IPS-NIHi7 (cell line): Measurements from ENCODE around the gene TSKU.
A peak's percentile ranks its signal among the peaks of the same experiment; 100 is the strongest.
"Not testable (repeated sequence)": the region's sequence is repeated elsewhere in the genome, so short reads cannot be mapped to it uniquely, and the experiment has no call there.

Source experiments
- DNase-seq: peaks from one replicate; pipeline ENCODE4 v3.0.0; 2012; ENCODE audit warnings: mixed read lengths; ENCODE audit errors: extremely low spot score

The TSKU gene

DNA sequence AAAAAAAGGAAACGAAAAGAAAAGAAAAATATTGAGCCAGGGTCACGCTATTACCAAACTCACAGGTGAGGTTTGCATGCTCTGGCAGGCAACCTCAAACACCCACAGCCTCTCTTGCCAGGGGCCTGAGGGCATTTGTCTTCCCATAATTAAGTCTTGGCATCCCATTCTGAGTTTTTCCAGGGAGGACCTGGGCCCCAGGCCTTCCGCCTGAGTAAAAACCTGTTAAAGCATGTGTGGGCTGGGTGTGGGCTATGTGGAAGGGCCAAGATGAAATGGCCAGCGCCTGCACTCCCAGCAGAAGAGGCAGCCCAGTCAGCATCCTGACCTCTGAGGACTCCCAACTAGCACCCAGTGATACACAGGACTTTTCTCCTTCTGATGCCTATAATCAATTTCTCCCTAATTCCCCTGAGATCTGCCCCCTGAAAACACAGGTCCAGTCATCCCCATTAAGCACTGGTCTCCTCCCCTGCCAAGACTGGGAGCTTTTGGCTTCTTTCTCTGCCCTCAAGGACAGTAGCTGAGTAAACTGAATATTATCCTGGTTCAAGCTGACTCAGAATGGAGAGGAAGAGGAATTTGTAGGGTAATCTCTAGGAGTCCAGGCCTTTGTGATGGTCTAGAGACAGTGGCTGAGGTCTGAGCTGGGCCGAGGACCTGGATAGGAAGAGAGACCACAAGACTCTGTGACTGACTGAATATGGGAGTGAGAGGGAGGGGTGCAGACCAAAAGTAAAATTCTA lies 42.0 kb downstream of the TSKU start:
- DNase-seq: no peak

DNA sequence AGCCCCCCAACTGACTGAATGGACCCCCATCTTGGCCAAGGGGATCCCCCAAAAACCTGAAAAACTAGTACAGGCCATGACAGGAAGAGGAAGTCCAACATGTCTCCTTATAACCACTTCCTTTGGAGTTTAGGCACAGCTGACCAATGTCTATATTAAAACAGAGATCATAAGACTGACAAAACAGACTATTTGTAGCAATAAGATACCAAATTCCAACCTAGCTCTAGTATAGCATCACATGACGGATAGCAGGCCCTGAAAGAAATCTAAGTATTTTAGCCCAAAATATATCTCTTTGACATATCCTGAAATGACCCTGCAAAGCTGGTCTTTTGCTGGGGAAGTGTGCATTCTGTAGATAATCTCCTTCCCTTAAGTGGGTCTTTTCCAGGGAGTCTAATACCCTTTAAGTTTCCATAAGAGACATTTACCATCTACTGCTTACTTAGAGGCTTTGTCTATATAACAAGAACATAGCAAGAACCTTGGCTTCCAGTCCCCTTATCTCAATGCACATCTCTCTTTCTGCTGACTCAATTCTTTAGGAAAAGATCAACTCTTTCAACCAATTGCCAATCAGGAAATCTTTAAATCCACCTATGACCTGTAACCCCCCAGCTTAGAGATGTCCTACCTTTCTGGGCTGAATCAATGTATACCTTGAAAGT lies 42.7 kb downstream of the TSKU start:
- DNase-seq: no peak

DNA sequence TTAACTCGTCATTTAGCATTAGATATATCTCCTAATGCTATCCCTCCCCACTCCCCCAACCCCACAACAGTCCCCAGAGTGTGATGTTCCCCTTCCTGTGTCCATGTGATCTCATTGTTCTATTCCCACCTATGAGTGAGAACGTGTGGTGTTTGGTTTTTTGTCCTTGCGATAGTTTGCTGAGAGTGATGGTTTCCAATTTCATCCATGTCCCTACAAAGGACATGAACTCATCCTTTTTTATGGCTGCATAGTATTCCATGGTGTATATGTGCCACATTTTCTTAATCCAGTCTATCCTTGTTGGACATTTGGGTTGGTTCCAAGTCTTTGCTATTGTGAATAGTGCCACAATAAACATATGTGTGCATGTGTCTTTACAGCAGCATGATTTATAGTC lies 43.4 kb downstream of the TSKU start:
- not testable (repeated sequence) for DNase-seq

DNA sequence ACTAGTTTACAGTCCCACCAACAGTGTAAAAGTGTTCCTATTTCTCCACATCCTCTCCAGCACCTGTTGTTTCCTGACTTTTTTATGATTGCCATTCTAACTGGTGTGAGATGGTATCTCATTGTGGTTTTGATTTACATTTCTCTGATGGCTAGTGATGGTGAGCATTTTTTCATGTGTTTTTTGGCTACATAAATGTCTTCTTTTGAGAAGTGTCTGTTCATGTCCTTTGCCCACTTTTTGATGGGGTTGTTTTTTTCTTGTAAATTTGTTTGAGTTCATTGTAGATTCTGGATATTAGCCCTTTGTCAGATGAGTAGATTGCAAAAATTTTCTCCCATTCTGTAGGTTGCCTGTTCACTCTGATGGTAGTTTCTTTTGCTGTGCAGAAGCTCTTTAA lies 43.8 kb downstream of the TSKU start:
- DNase-seq: not testable (repeated sequence)

DNA sequence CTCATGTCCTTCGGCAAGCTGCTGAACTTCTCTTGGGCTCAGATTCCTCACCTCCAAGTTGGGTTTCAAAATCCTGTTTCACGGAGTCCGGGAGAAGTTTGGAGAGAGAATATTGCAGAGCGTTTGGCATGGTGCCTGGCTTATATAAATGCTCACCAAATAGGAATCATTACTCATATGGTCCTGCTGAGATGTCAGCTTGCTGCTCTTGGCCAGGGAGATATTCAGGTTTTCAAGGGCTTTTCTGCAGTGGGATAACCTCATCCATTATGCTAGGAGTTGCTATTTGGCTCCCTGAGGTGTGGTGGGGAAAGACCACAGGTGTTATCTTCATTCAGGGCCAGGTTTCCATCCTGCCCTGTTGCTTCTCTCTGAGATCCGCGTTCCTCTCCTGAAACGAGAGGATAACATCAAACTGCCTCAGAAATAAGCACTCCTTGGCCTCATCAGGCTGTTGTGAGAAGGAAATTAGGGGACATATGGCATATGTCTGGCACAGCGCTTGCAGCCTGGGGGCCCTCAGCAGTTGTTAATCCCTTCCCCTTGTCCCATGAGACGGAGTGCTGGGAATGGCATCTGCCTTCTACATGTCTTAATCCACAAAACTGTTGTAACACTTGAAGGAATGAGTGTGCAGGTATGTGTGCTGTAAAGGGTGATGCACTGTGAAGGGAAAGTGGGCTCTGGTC lies 47.6 kb downstream of the TSKU start:
- DNase-seq: no peak

DNA sequence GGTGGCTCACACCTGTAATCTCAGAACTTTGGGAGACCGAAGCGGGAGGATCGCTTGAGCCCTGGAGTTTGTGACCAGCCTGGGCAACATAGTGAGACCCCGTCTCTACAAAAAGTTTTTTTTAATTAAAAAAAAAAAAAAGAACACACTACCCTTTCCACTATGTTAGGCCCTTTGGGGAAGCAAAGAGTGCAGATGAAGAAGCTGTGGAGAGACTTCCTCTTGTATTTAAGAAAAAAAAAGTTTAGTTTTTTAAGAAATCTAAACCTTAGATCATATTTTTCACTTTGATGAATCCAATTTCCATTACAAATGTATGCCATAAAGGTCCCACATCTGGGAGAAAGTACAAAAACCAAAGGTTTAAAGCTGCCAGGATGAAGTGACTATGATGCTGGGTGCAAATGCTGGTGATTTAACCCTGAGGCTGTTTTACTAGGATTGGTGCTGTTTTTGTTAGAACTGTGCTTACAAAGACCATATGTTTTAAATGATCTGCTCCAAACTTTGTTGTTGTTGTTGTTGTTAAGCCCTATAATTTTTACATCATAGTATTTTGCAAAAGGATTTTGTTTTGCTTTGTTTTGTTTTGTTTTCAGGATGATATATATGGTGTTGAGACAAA lies 48.6 kb downstream of the TSKU start:
- no peak for DNase-seq

DNA sequence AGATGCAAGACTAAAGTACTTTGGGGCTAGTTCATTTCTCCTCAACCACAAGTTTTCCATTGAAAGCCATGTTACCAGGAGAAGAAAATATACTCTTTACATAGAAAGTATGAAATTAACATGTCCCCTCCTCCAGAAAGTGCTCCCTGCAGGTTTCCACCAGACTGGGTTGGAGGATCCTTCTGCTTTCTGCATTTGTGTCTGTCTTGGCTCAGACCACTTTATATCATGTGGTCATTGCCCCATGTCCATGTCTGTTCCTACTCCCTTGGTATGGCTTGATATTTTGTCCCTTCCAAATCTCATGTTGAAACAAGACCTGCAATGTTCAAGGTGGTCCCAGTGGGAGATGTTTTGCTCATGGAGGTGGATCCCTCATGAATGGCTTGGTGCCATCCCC lies 49.2 kb downstream of the TSKU start:
- no peak for DNase-seq

DNA sequence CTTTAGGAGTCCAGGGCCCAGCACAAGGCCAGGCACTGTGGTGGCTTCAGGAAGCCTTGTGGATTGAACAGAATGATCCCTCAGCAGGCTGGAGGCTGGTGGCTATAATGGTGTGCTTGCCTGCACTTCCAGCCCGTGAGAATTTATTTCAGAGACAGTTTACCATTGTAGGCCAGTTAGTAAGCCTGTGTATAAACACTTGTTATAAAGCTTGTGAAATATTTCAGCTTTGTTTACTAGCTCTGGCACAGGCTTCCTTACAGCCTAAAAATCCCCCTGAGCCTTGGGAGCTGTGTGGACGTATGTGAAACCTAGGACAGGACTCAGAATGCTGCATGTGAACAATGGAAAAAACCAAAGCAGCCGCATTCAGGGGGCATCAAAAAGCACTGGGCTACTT lies 51.0 kb downstream of the TSKU start:
- no peak for DNase-seq

DNA sequence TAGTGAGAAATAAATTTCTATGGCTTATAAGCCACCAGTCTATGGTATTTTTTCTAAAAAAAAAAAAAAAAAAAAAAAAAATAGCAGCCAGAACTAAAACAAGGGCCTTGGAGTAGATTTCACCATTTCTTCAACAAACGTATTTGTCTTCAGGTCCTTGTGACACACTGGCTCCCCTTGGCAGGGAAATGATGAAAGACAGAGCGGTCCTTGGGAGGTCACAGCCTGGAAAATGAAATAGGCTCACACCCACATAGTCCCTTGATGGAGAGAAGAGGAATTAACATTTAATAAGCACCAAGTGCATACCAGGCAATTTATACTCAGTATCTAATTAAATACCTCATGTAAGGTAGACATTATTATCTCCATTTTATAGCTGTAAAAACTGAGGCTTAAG lies 51.9 kb downstream of the TSKU start:
- no peak for DNase-seq

DNA sequence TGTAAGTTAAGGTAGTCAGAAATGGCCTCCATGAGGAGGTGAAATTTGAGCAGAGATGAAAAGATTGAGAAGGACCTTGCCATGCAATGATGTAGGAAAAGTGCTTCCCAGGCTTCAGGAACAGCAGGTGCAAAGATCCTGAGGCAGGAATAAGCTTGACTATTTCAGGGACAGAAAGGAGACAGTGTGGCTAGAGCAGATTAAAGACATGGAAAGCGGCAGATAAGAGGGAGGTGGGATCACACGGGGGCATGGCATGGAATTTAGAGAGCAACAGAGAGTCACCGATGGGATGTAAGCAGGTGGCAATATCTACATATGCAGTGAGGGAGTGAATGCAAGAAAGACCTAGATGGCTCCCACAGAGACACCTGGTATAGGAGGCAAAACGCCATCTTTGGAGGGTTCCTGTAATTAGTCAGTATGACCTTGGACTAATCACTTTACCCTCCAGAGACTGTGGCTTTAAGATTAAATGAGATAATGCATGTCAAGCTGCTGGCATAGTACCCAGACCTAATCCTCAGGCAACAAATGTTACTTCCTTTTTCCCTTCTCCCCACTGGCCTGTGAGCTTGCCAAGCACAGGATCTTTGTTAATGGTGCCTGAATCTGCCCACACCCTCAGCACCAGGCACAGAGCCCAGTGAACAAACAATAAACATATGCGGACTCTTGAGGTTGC lies 52.9 kb downstream of the TSKU start:
- no peak for DNase-seq

DNA sequence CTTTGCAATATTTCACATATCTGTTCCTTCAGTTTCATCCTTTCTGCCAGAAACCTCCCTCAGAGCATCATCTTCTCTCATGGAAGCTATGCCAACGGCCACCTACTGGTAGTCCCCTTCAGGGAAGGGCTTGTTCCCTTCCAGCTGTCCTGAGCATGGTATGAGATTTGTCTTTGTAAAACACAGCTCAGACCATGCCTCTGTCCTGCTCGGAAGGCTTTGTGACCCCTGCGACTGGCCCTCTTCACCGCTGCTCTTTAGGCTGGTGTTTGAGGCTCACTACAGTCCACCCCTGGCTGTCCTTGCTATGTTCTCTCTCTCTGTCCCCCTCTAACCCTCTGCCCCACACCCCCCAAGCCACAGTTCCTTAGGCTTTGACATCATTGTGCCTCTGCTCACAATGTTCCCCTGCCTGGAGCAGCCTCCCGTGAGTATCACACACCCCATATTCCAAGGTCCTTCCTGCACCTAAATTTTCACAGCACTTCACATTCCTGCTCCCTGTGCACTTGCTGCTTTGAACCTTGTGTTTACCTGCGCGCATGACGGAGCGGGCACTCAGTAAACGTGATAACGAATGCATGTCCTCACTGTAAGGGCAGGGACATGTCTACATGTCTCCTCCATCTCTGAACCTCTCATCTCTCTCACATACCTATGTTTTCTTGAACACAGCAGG lies 53.6 kb downstream of the TSKU start:
- no peak for DNase-seq

DNA sequence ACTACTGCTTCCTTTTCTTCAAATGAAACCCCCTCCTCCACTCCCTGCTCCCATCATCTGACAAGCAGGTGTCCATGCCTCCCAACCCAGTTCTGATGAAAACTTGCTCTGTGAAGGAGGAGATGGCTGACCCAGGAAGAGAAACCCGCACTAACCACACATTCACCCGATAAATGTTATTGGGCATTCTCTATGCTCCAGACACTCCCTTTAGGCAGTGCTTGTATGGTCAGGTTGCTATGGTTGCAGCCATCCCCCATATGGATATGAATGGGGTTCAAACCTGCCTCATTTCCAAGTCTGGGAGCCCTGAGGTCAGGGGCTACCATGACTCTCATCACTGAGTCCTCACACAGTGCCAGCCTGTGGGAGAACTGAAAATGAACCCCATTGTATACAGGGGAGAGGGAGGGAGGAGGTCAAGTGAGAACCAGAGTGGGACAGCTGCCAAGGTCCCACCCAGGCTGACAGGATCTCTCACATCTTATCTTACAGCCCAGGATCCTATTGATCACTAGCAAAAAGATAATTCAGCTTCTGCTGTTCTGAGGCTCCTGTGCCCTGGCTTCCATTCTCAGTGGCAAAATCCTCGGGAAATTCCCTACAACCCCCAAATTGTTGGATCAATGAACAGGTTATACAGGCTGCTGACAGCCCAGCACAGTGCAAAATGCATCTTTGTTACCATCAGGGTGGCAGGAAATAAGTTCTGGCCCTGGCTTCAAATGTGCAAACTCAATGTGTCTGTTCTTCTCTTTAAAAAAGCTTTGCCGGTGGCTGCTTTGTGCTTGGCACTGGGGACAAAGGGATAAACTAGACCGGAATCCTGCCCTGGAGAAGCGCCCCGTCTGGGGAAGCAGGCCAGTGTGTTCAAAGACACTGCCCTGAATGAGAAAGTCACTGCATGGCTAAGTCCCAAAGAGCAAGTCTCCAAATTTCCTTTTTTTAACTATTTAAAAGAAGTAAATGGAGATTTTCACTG lies 54.8 kb downstream of the TSKU start:
- DNase-seq: no peak

DNA sequence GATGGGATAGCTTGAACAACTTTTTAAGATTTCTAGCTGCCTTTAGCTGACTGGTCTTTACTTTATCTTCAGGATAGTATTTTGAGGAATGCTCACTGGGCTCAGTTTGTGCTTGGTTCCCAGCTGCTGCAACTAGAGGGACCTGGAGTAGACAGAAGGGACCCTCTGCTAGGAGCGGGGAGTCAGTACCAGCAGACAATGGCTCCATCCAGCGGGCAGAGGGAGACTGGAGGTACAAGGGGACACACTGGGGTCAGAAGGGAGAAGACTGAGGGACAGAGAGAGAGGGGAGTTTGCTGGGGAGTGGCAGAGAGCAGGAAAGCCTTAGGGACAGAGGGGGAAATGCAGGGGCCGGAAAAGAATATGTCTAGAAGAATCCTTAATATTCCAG lies 55.5 kb downstream of the TSKU start:
- DNase-seq: peak; percentile 88

DNA sequence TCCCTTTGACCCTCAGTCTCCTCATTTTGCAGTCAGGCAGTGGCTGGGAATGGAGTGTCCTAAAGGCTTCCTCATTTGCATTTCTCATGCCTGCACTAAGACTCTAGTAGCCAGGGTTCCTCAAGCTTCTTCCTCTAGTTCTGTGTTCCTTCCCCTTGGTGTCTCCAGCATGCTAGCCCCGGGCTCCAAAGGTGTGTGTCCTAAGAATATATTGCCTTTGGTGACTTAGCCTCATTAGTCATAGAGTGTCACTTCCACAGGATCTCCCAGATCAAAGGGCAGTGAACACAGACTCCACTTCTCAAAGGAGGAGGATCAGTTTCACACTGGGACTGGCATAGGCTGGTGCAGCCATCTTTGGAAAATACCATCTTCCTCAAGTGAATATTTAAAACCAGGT lies 56.2 kb downstream of the TSKU start:
- no peak for DNase-seq

DNA sequence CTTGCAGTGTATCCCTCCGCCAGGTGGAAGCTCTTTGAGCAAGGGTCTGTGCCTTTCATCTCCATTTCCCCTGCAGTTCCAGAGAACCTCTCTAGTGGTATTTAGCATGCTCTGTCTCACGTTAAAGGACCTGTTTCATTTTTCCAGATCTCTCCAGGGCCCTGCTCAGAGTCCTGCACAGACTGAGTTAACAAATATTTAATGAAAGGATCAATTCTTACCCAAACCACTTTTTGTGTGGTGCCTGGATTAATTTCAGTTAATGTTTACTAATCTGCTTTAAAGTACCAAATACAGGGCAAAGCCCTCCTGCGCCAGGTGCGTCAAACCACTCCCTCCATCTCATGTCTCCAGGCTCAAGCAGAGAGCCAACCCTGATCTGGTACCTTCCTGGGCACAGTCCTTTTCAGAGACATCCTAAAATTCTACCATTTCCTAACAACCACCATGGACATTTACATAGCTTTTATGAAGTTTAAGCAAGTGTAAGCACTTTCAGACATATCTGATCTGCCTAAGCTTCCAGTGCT lies 58.8 kb downstream of the TSKU start:
- no peak for DNase-seq

DNA sequence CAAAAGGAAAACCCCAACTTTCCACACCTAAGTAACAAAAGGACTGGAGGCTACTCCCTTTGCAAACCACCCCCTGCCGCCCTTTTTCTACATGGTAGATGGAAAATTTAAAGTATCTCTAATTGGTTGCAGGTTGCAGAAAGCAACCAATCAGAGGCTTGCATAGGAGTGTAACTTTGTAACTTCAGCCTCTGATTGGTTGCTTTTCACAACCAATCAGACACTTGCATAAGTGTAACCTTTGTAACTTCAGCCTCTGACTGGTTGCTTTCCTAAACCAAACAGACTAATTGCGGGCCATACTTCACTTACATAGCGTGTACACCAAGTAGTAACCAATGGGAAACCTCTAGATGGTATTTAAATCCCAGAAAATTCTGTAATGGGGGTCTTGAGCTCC lies 60.8 kb downstream of the TSKU start:
- no peak for DNase-seq

DNA sequence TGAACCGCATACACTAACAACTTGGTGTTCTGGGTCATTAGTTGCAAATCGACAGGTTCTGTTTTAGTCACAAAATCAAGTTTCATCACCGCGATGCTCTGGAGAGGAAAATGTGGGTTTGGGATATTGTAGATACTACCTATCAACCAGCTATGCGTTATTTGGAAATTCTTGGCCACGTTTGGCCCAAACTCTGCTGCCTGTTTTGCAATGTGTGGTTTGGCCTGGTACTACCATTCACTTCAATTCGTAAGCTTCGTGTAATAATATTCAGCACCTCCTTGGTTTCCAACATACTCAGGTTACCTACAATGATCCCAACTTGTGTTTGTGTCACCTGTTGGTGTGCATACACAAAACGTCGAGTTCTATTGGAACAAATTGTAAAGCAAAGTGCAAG lies 61.4 kb downstream of the TSKU start:
- DNase-seq: no peak

DNA sequence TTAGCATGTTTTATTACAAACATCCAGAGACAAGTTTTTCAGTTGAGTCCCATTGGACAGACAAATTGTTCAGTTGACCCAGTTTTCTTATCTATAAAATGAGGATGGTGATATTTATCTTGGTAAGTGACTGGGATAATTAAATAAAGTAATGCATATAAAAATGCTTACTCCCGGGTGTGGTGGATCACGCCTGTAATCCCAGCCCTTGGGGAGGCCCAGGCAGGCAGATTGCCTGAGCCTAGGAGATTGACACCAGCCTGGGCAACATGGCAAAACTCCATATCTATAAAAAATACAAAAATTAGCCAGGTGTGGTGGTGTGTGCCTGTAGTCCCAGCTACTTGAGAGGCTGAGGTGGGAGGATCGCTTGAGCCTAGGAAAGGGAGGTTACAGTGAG lies 61.9 kb downstream of the TSKU start:
- no peak for DNase-seq

DNA sequence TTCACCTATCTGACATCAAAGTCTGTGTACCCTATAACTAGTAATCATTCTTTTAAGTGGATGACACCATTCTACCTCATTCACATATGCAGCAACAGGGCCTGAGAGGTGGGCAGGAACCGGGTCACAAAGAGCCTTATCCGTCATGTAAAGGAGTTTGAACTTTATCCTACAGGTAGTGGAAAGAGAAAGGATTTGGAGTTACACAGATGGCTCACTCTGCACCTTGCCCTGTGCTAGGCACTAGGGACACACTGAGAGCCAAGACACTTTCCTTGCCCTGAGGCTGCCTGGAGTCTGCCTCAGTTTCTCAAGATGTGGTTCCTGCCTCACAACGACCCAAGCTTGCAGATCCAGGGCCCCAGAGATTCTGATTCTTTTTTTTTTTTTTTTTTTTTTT lies 63.3 kb downstream of the TSKU start:
- no peak for DNase-seq
